ENCODE results near the gene COL18A1.

The COL18A1 gene

DNA sequence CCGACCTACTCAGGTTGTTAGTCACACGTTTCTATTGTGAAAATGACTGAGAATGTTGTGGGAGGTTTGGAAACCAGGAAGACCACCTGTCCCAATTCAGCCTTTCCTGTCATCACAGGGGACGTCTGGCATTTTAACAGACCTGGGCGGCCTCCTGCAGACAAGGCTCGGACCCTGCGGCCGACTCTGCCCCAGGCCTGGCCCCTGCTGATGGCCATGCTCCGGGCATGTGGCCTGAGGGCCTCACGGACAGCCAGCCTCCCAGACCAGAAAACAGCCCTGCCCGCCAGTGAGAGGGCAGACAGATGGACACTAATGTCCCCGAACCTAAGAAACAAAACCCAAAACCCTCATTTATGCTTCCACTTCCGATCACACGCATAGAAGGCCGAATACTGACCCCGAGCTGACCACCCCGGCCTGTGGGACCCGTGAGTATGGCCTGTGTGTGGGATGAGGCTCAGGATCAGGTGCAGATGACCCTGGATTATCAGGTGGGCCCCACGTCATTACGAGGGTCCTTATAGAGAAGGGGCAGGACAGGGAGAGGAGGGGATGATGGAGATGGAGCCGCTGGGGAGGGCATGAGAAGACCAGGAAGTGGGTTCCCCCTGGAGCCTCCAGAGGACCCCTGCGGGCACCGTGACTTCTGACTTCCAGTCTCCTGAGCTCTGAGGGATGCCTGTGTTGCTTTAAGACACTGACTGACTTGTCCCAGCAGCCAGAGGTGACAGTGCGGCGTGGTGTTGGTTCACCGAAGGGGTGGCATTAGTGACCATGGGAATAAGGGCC lies 9.6 kb downstream of the COL18A1 start:
- no peak for DNase-seq (ENCODE audit: low read depth)

DNA sequence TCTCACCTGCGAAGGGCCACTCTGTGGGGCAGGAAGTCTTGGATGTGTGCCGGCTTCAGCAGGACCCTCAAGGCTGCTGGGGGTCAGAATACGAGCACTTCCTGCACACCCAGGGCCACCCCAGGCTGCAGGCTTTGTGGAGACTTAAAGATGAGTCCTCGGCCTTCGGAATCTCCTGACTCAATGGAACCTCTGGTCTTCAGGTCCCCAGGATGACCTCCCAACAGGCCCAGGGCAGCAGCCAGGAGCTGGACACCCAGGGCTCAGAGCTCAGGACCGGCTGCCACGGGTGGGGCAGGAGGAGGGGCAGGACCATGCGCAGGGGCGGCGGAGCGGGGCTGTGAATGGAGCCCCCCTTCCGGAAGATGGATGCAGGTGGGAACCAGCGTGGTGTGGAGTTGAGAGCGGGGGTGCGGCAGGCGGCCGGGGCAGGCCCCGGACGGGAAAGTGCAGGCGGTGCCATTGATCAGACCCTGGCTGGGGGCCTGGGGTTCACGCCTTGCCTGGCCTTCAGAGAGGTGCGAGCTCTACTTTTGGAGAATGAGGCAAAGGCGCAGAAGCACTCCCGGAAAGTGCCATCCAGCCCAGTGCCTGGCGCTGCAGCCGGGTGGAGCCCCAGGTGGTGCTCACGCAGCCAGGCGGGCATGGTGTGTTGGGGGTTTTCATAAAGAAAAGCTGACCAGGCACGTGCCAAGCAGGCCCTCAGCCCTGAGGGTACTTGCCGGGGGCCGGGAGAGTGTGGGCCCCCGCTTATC lies 10.4 kb downstream of the COL18A1 start:
- no peak for DNase-seq (ENCODE audit: low read depth)

DNA sequence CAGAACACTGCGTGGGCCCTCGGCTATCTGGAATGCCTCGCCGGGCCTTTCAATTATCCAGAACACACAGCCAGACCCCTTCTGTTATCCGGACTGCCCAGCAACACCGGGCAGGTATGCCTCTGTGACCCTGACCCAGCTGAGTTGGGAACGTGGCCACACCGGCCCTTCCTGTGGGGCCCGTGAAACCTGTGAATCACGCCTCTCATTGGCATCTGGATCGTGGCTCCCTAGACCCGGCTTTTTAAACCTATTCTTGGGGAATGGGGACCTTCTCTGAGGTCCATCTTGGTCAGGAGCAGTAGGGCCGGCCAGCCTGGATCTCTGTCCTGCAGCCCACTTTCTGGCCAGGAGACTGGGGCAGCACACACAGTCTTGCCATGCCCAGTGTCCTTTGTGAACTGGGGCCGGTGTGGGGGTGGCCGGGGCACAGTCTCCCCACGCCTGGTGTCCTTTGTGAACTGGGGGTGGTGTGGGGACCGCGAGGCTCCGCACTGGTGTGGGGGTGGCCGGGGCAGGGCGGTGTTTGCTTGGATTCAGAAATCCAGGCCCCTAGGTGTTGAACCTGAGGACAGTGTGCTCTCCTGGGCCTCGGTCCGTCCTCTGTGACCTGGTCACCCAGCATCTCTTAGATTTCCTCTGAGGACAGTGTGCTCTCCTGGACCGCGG lies 11.1 kb downstream of the COL18A1 start:
- no peak for DNase-seq (ENCODE audit: low read depth)

DNA sequence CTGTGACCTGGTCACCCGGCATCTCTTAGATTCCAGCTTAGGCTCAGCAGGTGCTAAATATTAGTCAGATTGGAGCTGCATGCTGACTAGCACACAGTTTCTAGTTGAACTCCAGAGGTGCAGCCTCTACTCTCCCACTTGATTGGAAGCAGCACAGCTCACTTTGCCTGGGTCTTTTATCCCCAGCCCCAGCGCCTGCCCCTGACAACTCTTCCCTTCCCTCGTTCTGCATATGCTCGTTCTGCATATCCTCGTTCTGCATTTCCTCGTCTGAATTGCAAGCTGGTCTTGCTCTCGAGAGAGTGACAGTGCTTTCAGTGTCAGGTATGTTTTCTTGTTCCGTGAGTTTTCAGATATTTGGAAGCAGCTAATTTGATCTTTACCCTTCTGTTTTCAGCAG lies 11.7 kb downstream of the COL18A1 start:
- no peak for DNase-seq (ENCODE audit: low read depth)

DNA sequence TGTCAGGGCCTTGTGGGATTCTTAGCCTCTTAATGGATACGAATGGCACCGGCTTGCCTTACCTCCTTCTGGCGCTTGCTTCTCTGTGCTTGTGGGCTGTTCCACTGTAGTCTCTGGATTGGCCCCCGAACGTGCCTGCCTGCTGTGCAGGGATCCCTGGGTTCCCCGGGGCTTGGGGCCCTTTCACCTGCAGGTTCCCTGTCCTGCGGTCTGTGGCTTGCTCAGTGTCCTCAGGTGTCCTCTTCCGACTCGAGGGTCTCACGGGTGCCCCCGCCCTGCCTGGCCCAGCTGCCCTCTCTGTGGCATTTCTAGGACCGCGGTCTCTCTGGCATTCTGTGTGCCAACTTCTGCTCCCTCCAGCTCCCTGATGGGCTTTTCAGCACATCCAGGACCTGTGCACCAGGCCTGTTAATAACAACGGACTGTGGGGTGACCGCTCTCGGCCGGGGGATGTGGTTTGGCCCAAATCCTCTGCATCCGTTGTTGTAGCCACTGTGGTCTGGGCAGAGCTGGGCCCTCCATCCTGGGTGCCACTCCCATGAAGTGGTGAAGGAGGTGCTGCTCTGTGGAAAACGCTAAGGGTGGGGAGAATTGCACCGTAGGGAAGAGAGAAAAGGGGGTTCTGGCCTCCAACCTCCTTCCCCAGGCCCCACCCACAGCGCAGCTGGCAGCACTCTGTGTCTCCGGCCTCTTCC lies 12.4 kb downstream of the COL18A1 start:
- no peak for DNase-seq (ENCODE audit: low read depth)

DNA sequence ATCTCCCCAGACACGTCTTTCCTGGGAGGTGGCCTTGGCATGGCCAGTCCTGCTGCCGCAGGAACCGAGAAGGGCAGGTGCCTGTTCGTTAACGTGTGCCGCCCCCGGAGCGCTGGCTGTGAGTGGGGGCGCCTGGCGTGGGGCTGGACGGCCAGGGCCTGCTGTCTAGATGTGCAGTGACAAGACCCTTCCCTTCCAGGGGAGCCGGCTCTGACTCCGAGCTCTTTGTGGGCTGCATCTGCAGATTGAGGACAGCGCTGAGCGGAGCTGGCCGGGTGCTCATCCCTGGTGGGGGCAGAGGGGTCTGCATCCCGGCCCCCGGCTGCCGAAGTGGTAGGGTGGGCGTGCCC lies 13.0 kb downstream of the COL18A1 start:
- DNase-seq (ENCODE audit: low read depth): no peak

DNA sequence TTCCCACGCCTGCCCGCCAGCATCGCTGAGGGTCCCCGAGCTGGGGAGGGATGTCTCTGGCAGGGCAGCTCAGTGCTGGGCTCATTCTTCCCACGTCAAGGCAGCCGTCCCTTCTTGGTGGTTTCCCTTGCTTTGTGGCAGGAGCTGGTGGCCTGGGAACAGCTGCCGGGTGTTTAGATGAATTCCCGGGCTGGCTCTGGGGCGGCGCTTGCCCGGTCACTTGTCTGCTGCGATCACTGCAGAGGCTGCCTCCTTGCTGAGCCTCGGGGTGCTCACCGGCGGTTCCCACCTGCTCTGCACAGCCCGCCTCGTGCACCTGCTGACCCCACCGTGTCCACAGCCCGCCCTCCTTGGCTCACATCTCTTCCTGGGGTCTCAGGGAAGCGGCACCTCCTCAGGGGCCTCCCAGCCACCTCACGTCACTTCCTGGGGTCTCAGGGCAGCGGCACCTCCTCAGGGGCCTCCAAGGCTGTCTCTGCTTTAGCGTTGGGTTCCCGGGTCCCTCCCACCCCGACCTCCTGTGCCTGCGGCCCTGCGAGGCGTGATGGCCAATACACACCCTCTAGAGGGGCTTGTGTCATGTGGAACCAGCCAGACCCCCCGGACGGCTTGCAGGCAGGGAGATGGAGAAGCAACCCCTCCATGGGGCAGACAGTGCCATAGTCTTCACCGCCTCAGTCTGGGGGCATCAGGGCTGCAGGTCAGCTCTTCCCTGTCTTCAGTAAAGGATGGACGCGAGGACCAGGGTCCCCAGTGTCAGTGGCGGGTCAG lies 13.5 kb downstream of the COL18A1 start:
- no peak for DNase-seq (ENCODE audit: low read depth)

DNA sequence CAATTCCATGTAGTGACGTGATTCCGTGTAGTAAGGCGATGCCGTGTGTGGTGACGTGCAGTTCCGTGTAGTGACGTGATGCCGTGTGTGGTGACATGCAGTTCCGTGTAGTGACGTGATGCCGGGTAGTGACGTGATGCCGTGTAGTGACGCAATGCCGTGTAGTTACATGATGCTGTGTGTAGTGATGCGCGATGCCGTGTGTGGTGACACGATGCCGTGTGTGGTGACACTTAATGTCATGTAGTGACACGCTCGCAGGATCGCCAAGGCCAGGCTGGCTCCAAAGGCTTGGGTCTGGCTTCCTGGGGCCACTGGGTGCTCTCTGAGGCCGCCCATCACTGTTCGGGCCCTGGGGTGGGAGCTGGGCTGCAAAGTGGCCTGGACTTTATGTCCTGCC lies 14.2 kb downstream of the COL18A1 start:
- DNase-seq (ENCODE audit: low read depth): no peak

DNA sequence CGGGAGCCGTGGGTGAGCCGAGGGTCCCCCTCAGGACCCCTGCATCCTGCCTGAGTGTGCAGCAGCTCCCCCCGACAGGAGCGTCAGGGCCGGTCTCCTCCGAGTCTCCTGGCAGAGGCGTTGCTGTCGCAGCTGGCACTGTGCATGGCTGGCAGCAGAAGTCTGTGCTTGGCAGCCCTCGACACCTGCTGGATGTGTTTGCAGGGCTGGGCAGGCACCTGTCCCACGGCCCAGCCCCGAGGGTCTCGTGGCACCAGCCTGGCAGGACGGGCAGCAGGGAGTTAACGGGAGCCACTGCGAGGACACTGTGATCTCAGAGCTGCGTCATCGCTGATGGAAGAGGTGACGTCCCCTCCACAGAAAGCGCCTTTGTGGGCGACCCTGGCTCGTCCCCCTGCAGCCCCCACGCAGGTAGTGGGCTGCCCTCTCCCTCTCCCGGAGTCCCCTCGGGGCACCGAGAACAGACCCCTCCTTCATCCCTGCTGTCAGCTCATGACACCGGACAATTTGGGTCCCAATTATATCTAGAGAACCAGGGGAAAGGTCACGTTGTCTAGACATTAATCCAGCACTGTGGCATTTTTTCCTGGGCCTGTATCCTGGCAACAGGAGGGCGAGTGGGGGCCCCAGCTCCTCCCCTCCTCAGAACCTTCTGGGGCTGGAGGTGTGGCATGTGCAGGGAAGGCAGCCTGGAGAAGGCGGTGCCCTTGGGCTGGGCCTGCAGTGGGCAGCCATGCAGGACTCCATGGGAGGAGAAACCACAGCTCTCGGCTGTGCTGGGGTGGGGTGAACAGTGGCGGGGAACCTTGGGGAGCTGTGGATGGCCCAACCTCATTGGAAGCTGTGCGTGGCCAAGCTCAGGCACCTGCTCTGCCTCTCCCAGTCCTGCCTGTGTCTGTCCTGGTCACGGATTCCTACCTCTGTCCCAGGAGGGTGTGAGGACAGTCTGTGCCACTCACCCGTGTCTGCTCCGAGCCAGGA lies 15.4 kb downstream of the COL18A1 start:
- no peak for DNase-seq (ENCODE audit: low read depth)

DNA sequence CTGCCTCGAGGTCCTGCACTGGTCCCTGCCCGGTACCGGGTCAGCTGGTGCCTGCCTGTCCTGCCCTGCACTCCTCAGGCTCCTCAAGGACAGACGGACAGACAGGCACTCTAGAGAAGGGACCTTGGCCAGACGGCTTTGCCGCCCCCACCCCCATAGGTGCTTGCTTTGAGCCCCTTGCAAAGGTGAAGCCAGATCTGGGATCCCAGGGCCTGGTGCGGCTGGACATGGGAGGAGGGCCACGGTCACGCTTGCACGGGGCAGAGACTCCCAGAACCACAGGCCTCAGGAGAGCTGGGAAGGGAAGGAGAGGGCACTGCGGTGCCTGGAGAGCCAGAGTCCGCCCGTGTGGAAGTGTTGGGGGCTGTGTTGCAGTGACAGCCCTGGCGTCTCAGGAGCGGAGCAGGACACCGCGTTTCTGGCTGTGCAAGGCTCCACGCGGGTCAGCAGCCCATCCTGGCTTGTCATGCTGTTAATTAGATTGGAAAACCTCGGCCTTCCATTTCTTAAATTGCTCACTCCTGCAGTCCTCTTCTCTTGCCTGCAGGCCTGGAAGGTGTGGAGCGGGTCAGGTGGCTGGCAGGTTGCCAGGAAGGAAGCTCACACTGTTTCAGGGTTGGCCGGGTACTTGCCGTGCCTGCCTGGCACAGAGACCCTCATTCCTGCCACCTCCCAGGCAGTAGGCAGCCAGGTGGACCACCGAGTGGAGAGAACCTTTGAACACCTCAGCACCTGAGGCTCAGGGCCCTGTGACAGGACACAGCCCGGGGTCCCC lies 16.3 kb downstream of the COL18A1 start:
- no peak for DNase-seq (ENCODE audit: low read depth)

DNA sequence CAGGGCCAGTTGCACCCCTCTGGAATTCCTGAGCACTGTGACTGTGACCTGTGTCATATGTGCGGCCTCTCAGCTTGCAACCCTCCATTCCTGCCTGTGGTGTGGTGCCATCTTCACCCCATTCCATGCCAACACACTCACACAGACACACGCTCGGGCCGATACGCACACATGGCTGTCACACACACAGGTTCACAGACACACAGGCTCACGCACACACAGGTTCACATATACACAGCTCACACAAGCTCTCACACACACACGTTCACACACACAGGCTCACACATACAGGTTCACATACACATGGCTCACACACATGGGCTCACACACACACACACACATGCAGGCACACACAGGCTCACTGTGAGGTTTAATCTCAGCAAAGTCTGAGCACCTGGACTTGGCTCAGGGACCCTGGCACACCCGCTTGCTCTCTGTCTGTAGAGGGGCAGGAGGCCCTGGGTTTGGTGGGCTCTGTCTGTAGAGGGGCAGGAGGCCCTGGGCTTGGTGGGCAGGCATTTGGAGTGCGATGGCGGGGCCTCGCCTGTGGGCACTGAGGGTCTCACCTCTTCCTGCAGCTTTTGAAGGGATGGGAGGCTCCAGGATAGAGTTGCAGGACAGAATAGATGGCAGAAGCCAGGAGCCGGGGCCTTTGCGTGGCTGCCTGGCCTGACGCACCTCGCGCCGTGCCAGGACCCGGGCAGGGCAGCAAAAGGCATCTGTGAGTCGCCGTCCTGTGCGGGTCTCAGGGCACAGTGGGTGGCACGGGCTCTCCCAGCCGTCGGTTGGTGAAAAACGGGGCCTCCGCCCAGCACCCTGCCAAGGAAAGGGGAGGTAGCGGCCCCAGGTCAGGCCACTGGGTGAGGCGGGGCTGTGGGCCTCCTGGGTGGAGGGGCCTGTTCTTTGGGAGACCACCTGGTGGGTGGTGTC lies 17.1 kb downstream of the COL18A1 start:
- DNase-seq (ENCODE audit: low read depth): no peak

DNA sequence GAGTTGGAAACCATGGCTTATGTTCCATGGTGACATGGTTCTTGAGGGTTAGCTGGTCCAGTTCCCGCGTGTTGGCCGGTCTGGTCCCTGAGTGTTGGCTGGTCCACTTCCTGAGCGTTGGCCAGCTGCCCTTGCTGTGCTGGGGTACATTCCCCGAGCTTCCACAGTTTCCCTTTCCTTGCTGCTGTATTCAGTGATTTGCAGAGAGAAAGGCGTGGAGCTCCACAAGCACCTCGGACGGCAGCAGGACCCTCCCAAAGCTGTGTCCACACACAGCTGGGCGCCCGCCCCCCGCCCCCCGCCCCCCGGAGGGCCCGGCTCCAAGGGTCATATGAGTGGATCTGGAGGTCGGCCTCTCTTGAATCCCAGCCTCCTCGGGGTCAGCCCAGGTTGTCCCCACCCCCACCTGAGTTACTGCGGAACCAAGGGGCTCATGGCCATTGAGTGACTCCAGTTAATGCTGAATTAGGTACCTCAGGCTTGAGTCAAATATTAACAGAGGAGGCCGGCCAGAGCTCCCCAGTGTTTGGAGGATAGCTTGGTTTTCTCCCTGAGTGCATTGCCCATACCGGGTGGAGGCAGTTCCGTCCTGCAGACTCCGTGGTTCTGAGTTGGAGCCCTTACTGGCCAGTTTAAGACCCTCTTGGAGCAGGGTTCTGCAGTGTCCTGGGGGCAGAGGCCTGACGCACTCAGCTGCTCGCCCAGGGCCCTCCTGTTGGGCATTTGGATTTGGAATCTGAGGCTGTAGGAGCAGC lies 18.4 kb downstream of the COL18A1 start:
- no peak for DNase-seq (ENCODE audit: low read depth)

DNA sequence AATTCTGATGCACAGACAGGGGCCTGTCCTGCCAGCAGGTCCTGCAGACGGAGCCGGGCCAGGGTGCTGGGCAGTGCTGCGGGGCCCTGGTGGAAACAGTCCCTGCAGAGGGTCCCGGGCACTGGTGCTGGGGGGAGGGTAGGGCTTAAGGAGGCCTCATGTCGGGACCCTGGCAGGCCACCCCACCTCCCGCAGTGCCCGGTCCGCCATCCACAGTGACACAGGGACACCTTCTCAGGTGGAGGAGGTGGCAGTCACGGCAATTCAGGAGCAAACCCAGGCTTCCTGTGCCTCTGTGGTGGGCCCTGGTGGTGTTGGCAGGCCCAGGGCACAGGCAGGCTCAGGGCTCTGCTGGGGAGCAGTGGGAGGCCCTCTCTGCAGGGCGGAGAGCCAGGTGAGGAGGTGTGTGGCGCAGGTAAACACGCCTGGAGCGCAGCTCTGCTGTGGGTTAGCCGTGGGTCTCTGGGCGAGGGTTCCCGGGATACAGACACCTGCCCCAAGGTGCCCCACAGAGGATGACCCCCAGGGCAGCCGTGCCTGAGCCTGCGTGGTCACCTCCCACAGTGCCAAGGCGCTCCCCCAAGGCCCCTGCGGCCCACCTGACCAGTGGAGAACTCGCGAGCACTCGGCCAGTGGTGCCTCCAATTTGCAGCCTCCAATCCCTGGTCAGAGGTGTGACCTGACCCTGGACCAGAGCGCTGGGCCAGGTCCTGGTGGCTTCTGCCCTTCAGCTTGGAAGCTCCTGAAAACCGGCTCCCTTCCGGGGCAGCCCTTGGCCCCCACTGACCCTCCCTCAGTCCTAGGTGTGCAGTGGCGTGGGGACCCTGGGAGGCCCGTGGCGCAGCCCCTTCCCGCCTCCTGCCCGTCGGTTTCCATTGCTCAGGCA lies 19.2 kb downstream of the COL18A1 start:
- no peak for DNase-seq (ENCODE audit: low read depth)

DNA sequence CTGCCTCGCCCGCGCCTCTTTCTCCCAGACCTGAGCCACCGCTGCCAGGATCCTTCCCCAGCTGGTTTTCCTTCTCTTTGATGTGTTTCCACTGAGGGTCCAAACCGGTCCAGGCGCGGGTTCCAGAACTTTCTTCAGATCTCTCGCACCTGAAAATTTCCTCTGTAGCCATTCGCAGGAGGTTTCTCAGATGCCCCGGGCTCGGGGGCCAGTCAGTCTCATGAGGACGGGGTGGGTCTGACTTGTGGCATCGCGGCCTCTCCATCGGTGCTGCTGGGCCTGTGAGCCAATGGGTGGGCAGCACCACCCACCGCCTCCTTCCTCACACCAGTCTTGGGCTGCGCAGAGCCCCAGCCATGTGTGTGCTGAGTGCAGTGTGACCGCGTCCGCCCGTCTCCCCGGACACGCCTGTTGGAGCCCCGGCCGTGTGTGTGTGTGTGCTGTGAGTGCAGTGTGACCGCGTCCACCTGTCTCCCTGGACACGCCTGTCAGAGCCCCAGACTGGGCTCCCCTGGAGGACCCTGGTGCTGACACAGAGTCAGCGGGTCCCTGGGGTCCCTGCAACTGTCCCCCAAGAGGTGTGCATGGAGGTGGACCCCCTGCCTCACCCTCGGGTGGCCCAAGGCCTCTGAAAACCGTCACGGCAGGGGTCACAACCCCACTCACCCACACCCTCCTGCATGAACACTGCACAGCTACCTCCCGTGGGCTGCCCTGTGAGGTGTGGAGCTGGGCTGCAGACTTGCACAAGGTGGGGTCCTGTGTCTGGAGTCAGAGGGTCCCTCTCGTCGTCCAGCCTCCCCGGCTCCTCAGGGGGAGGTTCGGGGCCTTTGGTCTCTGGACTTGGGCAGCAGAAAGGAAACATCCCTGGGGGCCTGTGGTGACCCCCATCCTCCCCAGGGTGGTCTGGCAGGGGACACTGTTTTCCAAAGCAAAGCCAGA lies 20.2 kb downstream of the COL18A1 start:
- DNase-seq (ENCODE audit: low read depth): no peak

Measured in GM04504 (cell line).